HG03520 (cell line): Measurements from ENCODE around the gene PLS3.
A peak's percentile ranks its signal among the peaks of the same experiment; 100 is the strongest.
"Not testable (repeated sequence)": the region's sequence is repeated elsewhere in the genome, so short reads cannot be mapped to it uniquely, and the experiment has no call there.

Source experiments
- ATAC-seq: cut with Tn5 transposase; IDR thresholded peaks from one replicate; pipeline ENCODE4 v1.9.1; 2021; ENCODE audit warnings: mild to moderate bottlenecking, moderate library complexity; ENCODE audit not compliant: unreplicated experiment

Gene PLS3

GRCh38 chrX:115602729-115603389 lies 41.9 kb downstream of the PLS3 start:
- no peak for ATAC-seq

GRCh38 chrX:115603534-115604074 lies 42.6 kb downstream of the PLS3 start:
- no peak for ATAC-seq

GRCh38 chrX:115606861-115607260 lies 45.9 kb downstream of the PLS3 start:
- no peak for ATAC-seq

GRCh38 chrX:115609621-115610020 lies 48.6 kb downstream of the PLS3 start:
- no peak for ATAC-seq

- ATAC-seq, result peak; percentile 97
These were observed 56.1 kb downstream of the PLS3 start for GRCh38 chrX:115616943-115617563.

GRCh38 chrX:115622534-115622933 lies 61.6 kb downstream of the PLS3 start:
- ATAC-seq, result no peak

GRCh38 chrX:115624916-115625315 lies 63.9 kb downstream of the PLS3 start:
- no peak for ATAC-seq

GRCh38 chrX:115625572-115626301 lies 64.8 kb downstream of the PLS3 start:
- no peak for ATAC-seq

- no peak for ATAC-seq
These were observed 69.2 kb downstream of the PLS3 start for GRCh38 chrX:115630204-115630603.

- no peak for ATAC-seq
These were observed 71.5 kb downstream of the PLS3 start for GRCh38 chrX:115632455-115632854.

- not testable (repeated sequence) for ATAC-seq
These were observed 72.4 kb downstream of the PLS3 start for GRCh38 chrX:115633397-115633796.

- ATAC-seq, result no peak
These were observed 78.4 kb downstream of the PLS3 start for GRCh38 chrX:115639334-115639880.

- ATAC-seq, result no peak
These were observed 81.3 kb downstream of the PLS3 start for GRCh38 chrX:115642311-115642710.

GRCh38 chrX:115642895-115643530 lies 82.0 kb downstream of the PLS3 start:
- no peak for ATAC-seq

GRCh38 chrX:115644397-115644796 lies 83.4 kb downstream of the PLS3 start:
- not testable (repeated sequence) for ATAC-seq

- ATAC-seq, result no peak
These were observed 88.6 kb downstream of the PLS3 start for GRCh38 chrX:115649461-115650063.

- ATAC-seq, result no peak
These were observed 89.5 kb downstream of the PLS3 start for GRCh38 chrX:115650449-115650848.

- peak; percentile 82 for ATAC-seq
These were observed 89.9 kb downstream of the PLS3 start for GRCh38 chrX:115650916-115651315.

GRCh38 chrX:115652221-115652620 lies 91.2 kb downstream of the PLS3 start:
- no peak for ATAC-seq

GRCh38 chrX:115665122-115665521 lies 104.1 kb downstream of the PLS3 start:
- no peak for ATAC-seq

GRCh38 chrX:115679460-115679859 lies 118.5 kb downstream of the PLS3 start:
- no peak for ATAC-seq
